ENCODE data around the gene SPACA4. TPM values are rescaled to one million over a fixed set of nuclear protein-coding genes. Genes with fewer than 3 reads are reported as not detected.
A peak's percentile ranks its signal among the peaks of the same experiment; 100 is the strongest.

SPACA4 gene
- total and polyA plus RNA-seq, 10 of the 15 experiments (the other 5 are each of a cell fraction or from before 2014, with no cell fraction given) = not detected

DNA sequence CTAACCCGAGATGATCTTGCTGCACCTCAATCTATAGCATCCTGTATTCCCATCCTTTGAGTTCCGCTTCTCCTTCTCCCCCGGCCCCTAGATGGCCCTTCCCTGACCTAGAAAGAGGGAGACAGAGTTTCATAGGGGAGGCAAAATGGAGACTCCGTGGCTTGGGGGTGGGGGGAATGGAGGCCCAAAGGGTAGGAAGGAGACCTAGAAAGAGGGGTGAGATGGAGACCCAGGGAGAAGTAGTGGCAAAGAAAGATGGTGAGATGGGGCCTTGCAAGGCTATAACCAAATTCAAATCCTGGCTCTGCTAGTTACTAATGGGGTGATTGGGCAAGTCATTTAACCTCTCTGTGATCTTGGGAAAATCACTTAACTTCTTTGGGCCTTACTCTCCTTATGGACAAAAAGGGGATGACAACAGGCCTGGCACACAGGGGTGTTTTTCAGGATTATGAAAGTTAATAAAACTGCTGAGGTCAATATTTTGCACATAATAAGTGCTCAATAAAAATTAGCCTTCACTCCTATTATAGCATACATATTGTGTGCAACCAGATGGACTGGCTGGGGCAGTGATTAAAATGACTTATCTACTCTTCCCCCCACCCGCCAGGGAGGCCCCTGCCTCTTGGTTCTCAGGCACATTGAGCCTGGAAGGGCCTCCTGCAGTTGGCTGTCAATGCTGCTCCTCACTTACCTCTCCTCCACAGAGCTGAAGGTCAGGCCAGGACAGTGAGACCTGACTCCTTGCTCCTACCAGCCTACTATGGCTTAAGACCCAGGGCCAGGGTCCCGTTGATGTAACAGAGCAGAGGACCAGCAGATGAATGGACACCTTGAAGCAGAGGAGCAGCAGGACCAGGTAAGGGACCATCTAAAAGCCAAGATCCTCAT is 13.4 kb downstream of the SPACA4 start (continued):
- TF ChIP-seq, protein P1, sequence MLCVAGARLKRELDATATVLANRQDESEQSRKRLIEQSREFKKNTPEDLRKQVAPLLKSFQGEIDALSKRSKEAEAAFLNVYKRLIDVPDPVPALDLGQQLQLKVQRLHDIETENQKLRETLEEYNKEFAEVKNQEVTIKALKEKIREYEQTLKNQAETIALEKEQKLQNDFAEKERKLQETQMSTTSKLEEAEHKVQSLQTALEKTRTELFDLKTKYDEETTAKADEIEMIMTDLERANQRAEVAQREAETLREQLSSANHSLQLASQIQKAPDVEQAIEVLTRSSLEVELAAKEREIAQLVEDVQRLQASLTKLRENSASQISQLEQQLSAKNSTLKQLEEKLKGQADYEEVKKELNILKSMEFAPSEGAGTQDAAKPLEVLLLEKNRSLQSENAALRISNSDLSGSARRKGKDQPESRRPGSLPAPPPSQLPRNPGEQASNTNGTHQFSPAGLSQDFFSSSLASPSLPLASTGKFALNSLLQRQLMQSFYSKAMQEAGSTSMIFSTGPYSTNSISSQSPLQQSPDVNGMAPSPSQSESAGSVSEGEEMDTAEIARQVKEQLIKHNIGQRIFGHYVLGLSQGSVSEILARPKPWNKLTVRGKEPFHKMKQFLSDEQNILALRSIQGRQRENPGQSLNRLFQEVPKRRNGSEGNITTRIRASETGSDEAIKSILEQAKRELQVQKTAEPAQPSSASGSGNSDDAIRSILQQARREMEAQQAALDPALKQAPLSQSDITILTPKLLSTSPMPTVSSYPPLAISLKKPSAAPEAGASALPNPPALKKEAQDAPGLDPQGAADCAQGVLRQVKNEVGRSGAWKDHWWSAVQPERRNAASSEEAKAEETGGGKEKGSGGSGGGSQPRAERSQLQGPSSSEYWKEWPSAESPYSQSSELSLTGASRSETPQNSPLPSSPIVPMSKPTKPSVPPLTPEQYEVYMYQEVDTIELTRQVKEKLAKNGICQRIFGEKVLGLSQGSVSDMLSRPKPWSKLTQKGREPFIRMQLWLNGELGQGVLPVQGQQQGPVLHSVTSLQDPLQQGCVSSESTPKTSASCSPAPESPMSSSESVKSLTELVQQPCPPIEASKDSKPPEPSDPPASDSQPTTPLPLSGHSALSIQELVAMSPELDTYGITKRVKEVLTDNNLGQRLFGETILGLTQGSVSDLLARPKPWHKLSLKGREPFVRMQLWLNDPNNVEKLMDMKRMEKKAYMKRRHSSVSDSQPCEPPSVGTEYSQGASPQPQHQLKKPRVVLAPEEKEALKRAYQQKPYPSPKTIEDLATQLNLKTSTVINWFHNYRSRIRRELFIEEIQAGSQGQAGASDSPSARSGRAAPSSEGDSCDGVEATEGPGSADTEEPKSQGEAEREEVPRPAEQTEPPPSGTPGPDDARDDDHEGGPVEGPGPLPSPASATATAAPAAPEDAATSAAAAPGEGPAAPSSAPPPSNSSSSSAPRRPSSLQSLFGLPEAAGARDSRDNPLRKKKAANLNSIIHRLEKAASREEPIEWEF (IDR thresholded peaks at IDR 0.05; ENCODE audit: insufficient replicate concordance, low read depth, low read length) = no peak
- no peak for TF ChIP-seq NRF1 (conservative IDR thresholded peaks at IDR 0.05; ENCODE audit: low read depth, low read length)
- TF ChIP-seq, protein P2, sequence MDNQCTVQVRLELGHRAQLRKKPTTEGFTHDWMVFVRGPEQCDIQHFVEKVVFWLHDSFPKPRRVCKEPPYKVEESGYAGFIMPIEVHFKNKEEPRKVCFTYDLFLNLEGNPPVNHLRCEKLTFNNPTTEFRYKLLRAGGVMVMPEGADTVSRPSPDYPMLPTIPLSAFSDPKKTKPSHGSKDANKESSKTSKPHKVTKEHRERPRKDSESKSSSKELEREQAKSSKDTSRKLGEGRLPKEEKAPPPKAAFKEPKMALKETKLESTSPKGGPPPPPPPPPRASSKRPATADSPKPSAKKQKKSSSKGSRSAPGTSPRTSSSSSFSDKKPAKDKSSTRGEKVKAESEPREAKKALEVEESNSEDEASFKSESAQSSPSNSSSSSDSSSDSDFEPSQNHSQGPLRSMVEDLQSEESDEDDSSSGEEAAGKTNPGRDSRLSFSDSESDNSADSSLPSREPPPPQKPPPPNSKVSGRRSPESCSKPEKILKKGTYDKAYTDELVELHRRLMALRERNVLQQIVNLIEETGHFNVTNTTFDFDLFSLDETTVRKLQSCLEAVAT (IDR thresholded peaks at IDR 0.05) = peak; percentile 84; the same call in 1 of the 2 replicates
- 0 out of 2 replicates have a peak, but pooled peaks have one; percentile 44 for TF ChIP-seq RCOR1 (conservative IDR thresholded peaks at IDR 0.05; ENCODE audit: low read depth, low read length)
- TF ChIP-seq SMAD5 (IDR thresholded peaks at IDR 0.05; ENCODE audit: low read depth) = no peak
- no peak for TF ChIP-seq SREBF1 (IDR thresholded peaks at IDR 0.05; ENCODE audit: low read length)
- TF ChIP-seq, protein P3, sequence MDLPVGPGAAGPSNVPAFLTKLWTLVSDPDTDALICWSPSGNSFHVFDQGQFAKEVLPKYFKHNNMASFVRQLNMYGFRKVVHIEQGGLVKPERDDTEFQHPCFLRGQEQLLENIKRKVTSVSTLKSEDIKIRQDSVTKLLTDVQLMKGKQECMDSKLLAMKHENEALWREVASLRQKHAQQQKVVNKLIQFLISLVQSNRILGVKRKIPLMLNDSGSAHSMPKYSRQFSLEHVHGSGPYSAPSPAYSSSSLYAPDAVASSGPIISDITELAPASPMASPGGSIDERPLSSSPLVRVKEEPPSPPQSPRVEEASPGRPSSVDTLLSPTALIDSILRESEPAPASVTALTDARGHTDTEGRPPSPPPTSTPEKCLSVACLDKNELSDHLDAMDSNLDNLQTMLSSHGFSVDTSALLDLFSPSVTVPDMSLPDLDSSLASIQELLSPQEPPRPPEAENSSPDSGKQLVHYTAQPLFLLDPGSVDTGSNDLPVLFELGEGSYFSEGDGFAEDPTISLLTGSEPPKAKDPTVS (IDR thresholded peaks at IDR 0.05; ENCODE audit: low read depth, low read length) = no peak

All from GM12878 (cell line).